Muscle layer of colon (tissue), 2 donors: ENCODE results near the gene MDGA2.

Source experiments
- H3K27ac ChIP-seq: one replicate; pipeline ENCODE4 v1.7.0; 2013; ENCODE audit warnings: low read depth, mild to moderate bottlenecking, low read length, moderate library complexity
- H3K27me3 ChIP-seq, 2 donors: one replicate each; pipeline ENCODE4 v1.7.0; 2013; ENCODE audit warnings: low read length in 2 of 2, mild to moderate bottlenecking in 2 of 2; ENCODE audit not compliant: insufficient read depth in 2 of 2, control insufficient read depth in 1 of 2
- H3K36me3 ChIP-seq: one replicate; pipeline ENCODE4 v1.7.0; 2013; ENCODE audit warnings: mild to moderate bottlenecking, low read length; ENCODE audit not compliant: insufficient read depth
- H3K4me1 ChIP-seq: one replicate; pipeline ENCODE4 v1.7.0; 2013; ENCODE audit warnings: mild to moderate bottlenecking, low read length; ENCODE audit not compliant: insufficient read depth
- H3K4me3 ChIP-seq, 2 donors: one replicate each; pipeline ENCODE4 v1.7.0; 2013; ENCODE audit warnings: low read length in 2 of 2, low read depth in 1 of 2, mild to moderate bottlenecking in 1 of 2, moderate library complexity in 1 of 2
- H3K9ac ChIP-seq: one replicate; pipeline ENCODE4 v1.7.0; 2013; ENCODE audit warnings: low read length
- H3K9me3 ChIP-seq: one replicate; pipeline ENCODE4 v1.7.0; 2013; ENCODE audit warnings: mild to moderate bottlenecking, low read length
- donor health status: abdominal sarcoma.
- donor health status: Adenocarcinoma of cecum.

MDGA2 gene

GRCh38 chr14:47411523-47411922 lies 263.9 kb downstream of the MDGA2 start:
- H3K27me3 ChIP-seq: no peaks in the 10 kb centered on the region
- H3K4me3 ChIP-seq: no peak overlapping the region
- no peak overlapping the region for H3K9ac ChIP-seq

GRCh38 chr14:47392326-47392725 lies 283.1 kb downstream of the MDGA2 start:
- H3K27ac ChIP-seq: no peak overlapping the region
- no peaks in the 10 kb centered on the region for H3K4me1 ChIP-seq
- no peak overlapping the region for H3K9ac ChIP-seq

More at GRCh38 chr14:47411523-47411922, 263.9 kb downstream of the MDGA2 start:
- no peaks in the 10 kb centered on the region for H3K36me3 ChIP-seq
- H3K27ac ChIP-seq: no peak overlapping the region
- H3K4me1 ChIP-seq: no peaks in the 10 kb centered on the region
- no peaks in the 10 kb centered on the region for H3K9me3 ChIP-seq

GRCh38 chr14:47390831-47391504 lies 284.4 kb downstream of the MDGA2 start:
- Histone ChIP-seq H3K9ac (no peak overlapping the region), H3K27ac (no peak overlapping the region), H3K4me1 (no peaks in the 10 kb centered on the region), H3K4me3 (no peak overlapping the region), H3K9me3 (no peaks in the 10 kb centered on the region), H3K36me3 (no peaks in the 10 kb centered on the region), H3K27me3 (no peaks in the 10 kb centered on the region)

More at GRCh38 chr14:47392326-47392725, 283.1 kb downstream of the MDGA2 start:
- no peaks in the 10 kb centered on the region for H3K36me3 ChIP-seq
- no peaks in the 10 kb centered on the region for H3K27me3 ChIP-seq
- no peaks in the 10 kb centered on the region for H3K9me3 ChIP-seq
- H3K4me3 ChIP-seq: no peak overlapping the region

DNA sequence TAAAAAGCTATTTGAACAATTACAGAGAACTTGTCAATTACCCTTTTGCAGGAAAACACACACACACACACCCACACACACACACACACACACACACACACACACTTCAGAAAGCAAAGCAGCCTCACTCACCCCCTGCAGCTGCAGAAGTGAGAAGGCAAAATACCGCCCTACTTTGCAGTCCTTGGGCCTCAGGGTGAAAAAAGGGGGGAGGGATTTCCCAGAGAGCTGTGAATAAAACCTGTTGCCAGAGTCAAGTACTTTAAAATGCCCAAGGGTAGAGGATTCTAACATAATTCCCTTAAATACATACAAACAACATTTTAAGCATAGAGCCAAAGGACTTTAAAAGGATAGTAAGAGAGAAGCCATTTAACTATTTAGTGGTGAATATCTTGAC lies 285.9 kb downstream of the MDGA2 start:
- no peak overlapping the region for H3K27ac ChIP-seq
- no peak overlapping the region for H3K9ac ChIP-seq
- no peaks in the 10 kb centered on the region for H3K27me3 ChIP-seq
- H3K4me3 ChIP-seq: no peak overlapping the region
- no peaks in the 10 kb centered on the region for H3K4me1 ChIP-seq
- no peaks in the 10 kb centered on the region for H3K36me3 ChIP-seq
- no peaks in the 10 kb centered on the region for H3K9me3 ChIP-seq

DNA sequence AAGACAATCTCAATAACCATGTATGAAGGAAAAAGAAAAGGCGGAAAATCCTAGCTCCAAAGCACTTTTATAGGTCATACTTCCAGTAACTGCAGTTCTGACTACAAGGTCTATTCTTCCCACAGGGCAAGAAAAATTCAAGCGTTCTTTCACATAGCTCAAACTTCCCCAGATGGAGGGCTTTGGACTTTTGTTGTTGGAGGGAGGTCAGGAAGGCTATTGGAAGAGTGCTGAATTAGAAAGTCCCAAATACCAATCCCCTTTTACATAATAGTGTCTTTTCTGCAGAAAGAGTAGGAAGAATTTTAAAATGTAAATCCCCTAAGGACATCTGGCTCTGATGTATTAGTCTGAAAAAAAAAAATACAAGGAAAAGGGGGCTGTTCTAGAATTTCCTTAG lies 309.4 kb downstream of the MDGA2 start:
- Histone ChIP-seq H3K27ac (no peak overlapping the region), H3K36me3 (no peaks in the 10 kb centered on the region), H3K9me3 (no peaks in the 10 kb centered on the region), H3K27me3 (no peaks in the 10 kb centered on the region), H3K4me3 (no peak overlapping the region), H3K4me1 (no peaks in the 10 kb centered on the region), H3K9ac (no peak overlapping the region)

GRCh38 chr14:47365233-47365632 lies 310.2 kb downstream of the MDGA2 start:
- no peak overlapping the region for H3K4me3 ChIP-seq
- H3K9me3 ChIP-seq: no peaks in the 10 kb centered on the region
- H3K27me3 ChIP-seq: no peaks in the 10 kb centered on the region
- no peaks in the 10 kb centered on the region for H3K4me1 ChIP-seq
- H3K27ac ChIP-seq: no peak overlapping the region
- no peaks in the 10 kb centered on the region for H3K36me3 ChIP-seq
- H3K9ac ChIP-seq: no peak overlapping the region

GRCh38 chr14:47353186-47353585 lies 322.2 kb downstream of the MDGA2 start:
- Histone ChIP-seq H3K9me3 (no peaks in the 10 kb centered on the region), H3K27ac (no peak overlapping the region), H3K4me1 (no peaks in the 10 kb centered on the region), H3K4me3 (no peak overlapping the region), H3K36me3 (no peaks in the 10 kb centered on the region), H3K9ac (no peak overlapping the region), H3K27me3 (no peaks in the 10 kb centered on the region)

GRCh38 chr14:47346849-47347248 lies 328.6 kb downstream of the MDGA2 start:
- no peak overlapping the region for H3K9ac ChIP-seq
- no peaks in the 10 kb centered on the region for H3K27me3 ChIP-seq
- H3K4me1 ChIP-seq: no peaks in the 10 kb centered on the region
- no peak overlapping the region for H3K27ac ChIP-seq
- no peak overlapping the region for H3K4me3 ChIP-seq
- no peaks in the 10 kb centered on the region for H3K9me3 ChIP-seq
- no peaks in the 10 kb centered on the region for H3K36me3 ChIP-seq

DNA sequence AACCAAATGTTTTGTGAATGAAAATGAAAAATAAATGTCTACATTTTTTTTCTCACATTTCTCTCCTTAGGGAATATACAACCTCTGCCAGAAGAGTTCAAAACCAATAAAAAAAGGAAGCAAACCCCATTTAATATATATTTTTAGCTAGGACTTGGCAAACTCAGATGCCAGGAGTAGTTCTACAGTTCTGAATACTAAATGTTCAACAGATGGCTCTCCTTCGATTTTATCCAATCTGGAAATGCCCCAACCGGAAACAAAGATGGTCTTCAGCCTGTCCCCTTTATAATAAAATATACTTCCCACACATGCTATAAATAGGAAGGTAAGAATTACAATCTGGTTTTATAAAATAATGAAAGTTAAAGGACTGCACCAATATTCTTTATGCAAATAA lies 330.4 kb downstream of the MDGA2 start:
- H3K4me3 ChIP-seq: no peak overlapping the region
- no peak overlapping the region for H3K27ac ChIP-seq
- no peaks in the 10 kb centered on the region for H3K36me3 ChIP-seq
- no peak overlapping the region for H3K9ac ChIP-seq
- no peaks in the 10 kb centered on the region for H3K4me1 ChIP-seq
- H3K9me3 ChIP-seq: no peaks in the 10 kb centered on the region
- H3K27me3 ChIP-seq: no peaks in the 10 kb centered on the region

DNA sequence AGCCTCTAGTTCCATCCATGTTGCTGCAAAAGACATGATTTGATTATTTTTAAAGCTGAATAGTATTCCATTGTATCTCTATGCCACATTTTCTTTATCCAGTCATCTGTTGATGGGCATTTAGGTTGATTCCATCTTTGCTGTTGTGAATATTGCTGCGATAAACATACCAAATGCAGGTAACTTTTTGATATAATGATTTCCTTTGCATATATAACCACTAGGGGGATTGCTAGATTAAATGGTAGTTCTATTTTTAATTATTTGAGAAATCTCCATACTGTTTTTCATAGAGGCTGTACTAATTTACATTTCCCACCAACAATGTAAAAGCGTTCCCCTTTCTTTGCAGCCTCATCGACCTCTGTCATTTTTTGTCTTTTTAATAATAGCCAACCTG lies 342.5 kb downstream of the MDGA2 start:
- Histone ChIP-seq H3K4me3 (no peak overlapping the region), H3K9ac (no peak overlapping the region), H3K36me3 (no peaks in the 10 kb centered on the region), H3K4me1 (peaks cover 5% of the 10 kb centered on the region), H3K27me3 (no peaks in the 10 kb centered on the region), H3K27ac (no peak overlapping the region), H3K9me3 (no peaks in the 10 kb centered on the region)

DNA sequence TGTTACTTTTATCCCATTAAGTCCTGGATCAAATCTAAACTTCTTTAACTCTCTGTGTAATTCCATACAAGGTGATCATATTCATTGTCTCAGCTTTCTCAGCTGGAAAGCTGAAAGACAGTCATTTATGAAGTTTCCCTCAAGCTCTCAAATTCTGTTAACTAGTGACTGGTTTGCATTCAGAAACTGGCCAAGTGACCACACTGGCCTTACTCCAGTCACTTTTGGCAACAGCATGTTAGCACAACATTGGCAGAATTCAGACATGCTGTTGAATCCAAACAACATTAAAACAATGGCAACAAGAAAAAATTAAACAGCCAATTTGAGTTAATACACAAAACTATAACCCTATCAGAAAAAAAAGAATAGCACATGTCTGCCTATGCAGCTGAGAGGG lies 343.3 kb downstream of the MDGA2 start:
- no peaks in the 10 kb centered on the region for H3K9me3 ChIP-seq
- peaks cover 5% of the 10 kb centered on the region for H3K4me1 ChIP-seq
- H3K27me3 ChIP-seq: no peaks in the 10 kb centered on the region
- no peak overlapping the region for H3K27ac ChIP-seq
- no peak overlapping the region for H3K4me3 ChIP-seq
- no peaks in the 10 kb centered on the region for H3K36me3 ChIP-seq
- no peak overlapping the region for H3K9ac ChIP-seq

DNA sequence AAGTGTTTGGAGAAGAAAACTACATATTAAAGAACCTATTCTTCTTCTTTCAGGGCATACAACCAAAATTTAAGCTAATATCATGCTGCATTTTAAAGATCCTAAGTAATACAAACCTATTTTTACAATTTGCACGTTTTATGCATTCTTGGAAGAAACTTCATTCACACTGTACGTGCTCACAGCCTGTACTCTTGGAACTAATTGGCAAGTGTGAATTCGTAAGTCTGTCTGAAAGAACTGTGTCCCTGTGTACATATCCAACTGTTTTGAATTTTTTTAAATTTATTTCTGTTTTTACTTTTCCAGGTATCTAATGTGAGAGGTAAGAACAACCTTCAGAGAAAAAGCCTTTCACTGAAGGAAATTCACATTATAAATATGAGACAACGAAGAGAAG lies 347.0 kb downstream of the MDGA2 start:
- Histone ChIP-seq H3K4me3 (no peak overlapping the region), H3K9ac (no peak overlapping the region), H3K9me3 (no peaks in the 10 kb centered on the region), H3K27ac (no peak overlapping the region), H3K4me1 (peaks cover 5% of the 10 kb centered on the region), H3K27me3 (no peaks in the 10 kb centered on the region), H3K36me3 (no peaks in the 10 kb centered on the region)
